ENCODE data around the gene PDE8A. TPM values are rescaled to one million over a fixed set of nuclear protein-coding genes. Genes with fewer than 3 reads are reported as not detected.

The PDE8A gene
- total and polyA plus RNA-seq, 10 of the 15 experiments (the other 5 are each of a cell fraction or from before 2014, with no cell fraction given) = 6.7 to 69.2 (median 27.2) TPM

- POLR2A ChIA-PET = interaction anchor here (0.6 to 4.7 kb wide), 7 partner anchors 8 to 301 kb away, joined by 3 to 39 read pairs (median 4); no protein-coding TSS in a partner anchor
- Histone ChIP-seq H3K4me3 (no peak overlapping the region), H3K4me1 (ENCODE audit: control insufficient read depth, insufficient read depth, low read length) (peaks cover 48% of the 10 kb centered on the region), H3K9me3 (replicated peaks; ENCODE audit: control insufficient read depth, insufficient read depth, low read length) (no peaks in the 10 kb centered on the region), H3K9ac (ENCODE audit: control insufficient read depth, insufficient read depth, low read length) (no peak overlapping the region), H3K27me3 (replicated peaks in 1 of 2; ENCODE audit: control insufficient read depth in 2 of 2, insufficient read depth in 2 of 2, low read length in 1 of 2) (no peaks in the 10 kb centered on the region), H3K4me2 (ENCODE audit: control insufficient read depth, insufficient read depth) (peak overlapping the region; percentile 49; the same call in 1 of the 2 replicates), H3K27ac (ENCODE audit: control insufficient read depth, insufficient read depth) (no peak overlapping the region), H4K20me1 (ENCODE audit: control insufficient read depth, insufficient read depth) (no peaks in the 10 kb centered on the region), H2AFZ (ENCODE audit: control insufficient read depth, low read depth, low read length) (no peak overlapping the region), H3K36me3 (ENCODE audit: control insufficient read depth in 2 of 2, insufficient read depth in 2 of 2, low read length in 1 of 2) (no peaks in the 10 kb centered on the region; a peak in 1 of 4 replicates), H3K79me2 (ENCODE audit: control insufficient read depth, insufficient read depth, low read length) (peaks cover 79% of the 10 kb centered on the region)
- FAIRE-seq (no peak), DNase-seq (ENCODE audit: low read depth, low spot score) (no peak), ATAC-seq (peak; percentile 13; the same call in 1 of the 3 replicates)
- RAD21 ChIA-PET (ENCODE audit: unreplicated experiment) = interaction anchor here (0.8 to 1.5 kb wide), 4 partner anchors 8 to 40 kb away, joined by 4 to 6 read pairs (median 5); no protein-coding TSS in a partner anchor
- CTCF ChIA-PET = interaction anchor here (0.9 to 3.6 kb wide), 7 partner anchors 9 to 63 kb away, joined by 3 to 17 read pairs (median 3); no protein-coding TSS in a partner anchor
- 41% methylated on average over 4 of the region's 4 CpGs for WGBS (ENCODE audit: insufficient coverage, insufficient replicate concordance, low lambda C conversion rate, missing lambda C conversion rate)
- in situ Hi-C loops (cut with MboI) = no loop called here
- TSS peak; percentile 1 for BruUV-seq (replicated peaks)
- SMC1A ChIA-PET (ENCODE audit: uncharacterized antibody, unreplicated experiment) = interaction anchor here (1.1 to 5.8 kb wide), 11 partner anchors 9 to 53 kb away, joined by 3 to 45 read pairs (median 9); no protein-coding TSS in a partner anchor
- intact Hi-C loops (cut with micrococcal nuclease; ENCODE audit: unreplicated experiment) = no loop called here
- TF ChIP-seq MTA2 (IDR thresholded peaks at IDR 0.05; ENCODE audit: low read depth) (peak; percentile 56; the same call in 1 of the 2 replicates), SPI1 (IDR thresholded peaks at IDR 0.05; ENCODE audit: borderline replicate concordance, insufficient read depth, low read depth, low read length) (peak; percentile 48; the same call in 1 of the 2 replicates), SKIL (IDR thresholded peaks at IDR 0.05; ENCODE audit: low read depth, poor library complexity, severe bottlenecking) (no peak)
These were observed 9.5 kb downstream of the PDE8A start for GRCh38 chr15:84991014-84991712.
